Measurements from ENCODE around the gene ZNF638.
"Not testable (repeated sequence)": the region's sequence is repeated elsewhere in the genome, so short reads cannot be mapped to it uniquely, and the experiment has no call there.

The ZNF638 gene

GRCh38 chr2:71388214-71388613 lies 56.6 kb downstream of the ZNF638 start:
- DNase-seq: no peak
- H3K27me3 ChIP-seq (replicated peaks; ENCODE audit: control insufficient read depth, insufficient read depth, low read length, poor library complexity, severe bottlenecking): no peaks in the 10 kb centered on the region

GRCh38 chr2:71389384-71390072 lies 57.9 kb downstream of the ZNF638 start:
- DNase-seq: no peak
- Histone ChIP-seq H3K9me3 (ENCODE audit: control insufficient read depth, low read length) (no peaks in the 10 kb centered on the region), H3K27me3 (replicated peaks; ENCODE audit: control insufficient read depth, insufficient read depth, low read length, poor library complexity, severe bottlenecking) (no peaks in the 10 kb centered on the region), H3K36me3 (ENCODE audit: control insufficient read depth, insufficient read depth, low read length) (peaks cover 51% of the 10 kb centered on the region), H3K4me3 (ENCODE audit: insufficient read depth, low read depth, low read length, poor library complexity, severe bottlenecking) (no peak overlapping the region), H3K27ac (ENCODE audit: insufficient read depth, low read length, poor library complexity, severe bottlenecking) (no peak overlapping the region), H3K4me1 (ENCODE audit: control insufficient read depth, insufficient read depth, low read length, poor library complexity, severe bottlenecking) (no peaks in the 10 kb centered on the region)

More at GRCh38 chr2:71388214-71388613, 56.6 kb downstream of the ZNF638 start:
- H3K27ac ChIP-seq (ENCODE audit: insufficient read depth, low read length, poor library complexity, severe bottlenecking): no peak overlapping the region
- H3K9me3 ChIP-seq (ENCODE audit: control insufficient read depth, low read length): no peaks in the 10 kb centered on the region
- H3K4me1 ChIP-seq (ENCODE audit: control insufficient read depth, insufficient read depth, low read length, poor library complexity, severe bottlenecking): no peaks in the 10 kb centered on the region
- H3K36me3 ChIP-seq (ENCODE audit: control insufficient read depth, insufficient read depth, low read length): peaks cover 45% of the 10 kb centered on the region
- H3K4me3 ChIP-seq (ENCODE audit: insufficient read depth, low read depth, low read length, poor library complexity, severe bottlenecking): no peak overlapping the region

- Histone ChIP-seq H3K27me3 (replicated peaks; ENCODE audit: control insufficient read depth, insufficient read depth, low read length, poor library complexity, severe bottlenecking) (no peaks in the 10 kb centered on the region), H3K4me1 (ENCODE audit: control insufficient read depth, insufficient read depth, low read length, poor library complexity, severe bottlenecking) (no peaks in the 10 kb centered on the region), H3K36me3 (ENCODE audit: control insufficient read depth, insufficient read depth, low read length) (peaks cover 54% of the 10 kb centered on the region), H3K9me3 (ENCODE audit: control insufficient read depth, low read length) (no peaks in the 10 kb centered on the region), H3K4me3 (ENCODE audit: insufficient read depth, low read depth, low read length, poor library complexity, severe bottlenecking) (no peak overlapping the region), H3K27ac (ENCODE audit: insufficient read depth, low read length, poor library complexity, severe bottlenecking) (no peak overlapping the region)
- no peak for DNase-seq
These were observed 61.6 kb downstream of the ZNF638 start for GRCh38 chr2:71393216-71393615.

- no peak for DNase-seq
- Histone ChIP-seq H3K4me1 (ENCODE audit: control insufficient read depth, insufficient read depth, low read length, poor library complexity, severe bottlenecking) (no peaks in the 10 kb centered on the region), H3K9me3 (ENCODE audit: control insufficient read depth, low read length) (no peaks in the 10 kb centered on the region), H3K27me3 (replicated peaks; ENCODE audit: control insufficient read depth, insufficient read depth, low read length, poor library complexity, severe bottlenecking) (no peaks in the 10 kb centered on the region), H3K27ac (ENCODE audit: insufficient read depth, low read length, poor library complexity, severe bottlenecking) (no peak overlapping the region), H3K36me3 (ENCODE audit: control insufficient read depth, insufficient read depth, low read length) (peaks cover 50% of the 10 kb centered on the region), H3K4me3 (ENCODE audit: insufficient read depth, low read depth, low read length, poor library complexity, severe bottlenecking) (no peak overlapping the region)
These were observed 63.9 kb downstream of the ZNF638 start for GRCh38 chr2:71395471-71395870.

- Histone ChIP-seq H3K4me3 (ENCODE audit: insufficient read depth, low read depth, low read length, poor library complexity, severe bottlenecking) (no peak overlapping the region), H3K9me3 (ENCODE audit: control insufficient read depth, low read length) (no peaks in the 10 kb centered on the region), H3K27ac (ENCODE audit: insufficient read depth, low read length, poor library complexity, severe bottlenecking) (no peak overlapping the region), H3K27me3 (replicated peaks; ENCODE audit: control insufficient read depth, insufficient read depth, low read length, poor library complexity, severe bottlenecking) (no peaks in the 10 kb centered on the region), H3K36me3 (ENCODE audit: control insufficient read depth, insufficient read depth, low read length) (peaks cover 45% of the 10 kb centered on the region), H3K4me1 (ENCODE audit: control insufficient read depth, insufficient read depth, low read length, poor library complexity, severe bottlenecking) (no peaks in the 10 kb centered on the region)
- no peak for DNase-seq
These were observed 70.8 kb downstream of the ZNF638 start for GRCh38 chr2:71402427-71402826.

GRCh38 chr2:71409611-71410010 lies 78.0 kb downstream of the ZNF638 start:
- Histone ChIP-seq H3K27ac (ENCODE audit: insufficient read depth, low read length, poor library complexity, severe bottlenecking) (no peak overlapping the region), H3K9me3 (ENCODE audit: control insufficient read depth, low read length) (no peaks in the 10 kb centered on the region), H3K4me3 (ENCODE audit: insufficient read depth, low read depth, low read length, poor library complexity, severe bottlenecking) (no peak overlapping the region), H3K27me3 (replicated peaks; ENCODE audit: control insufficient read depth, insufficient read depth, low read length, poor library complexity, severe bottlenecking) (no peaks in the 10 kb centered on the region), H3K4me1 (ENCODE audit: control insufficient read depth, insufficient read depth, low read length, poor library complexity, severe bottlenecking) (no peaks in the 10 kb centered on the region), H3K36me3 (ENCODE audit: control insufficient read depth, insufficient read depth, low read length) (peaks cover 31% of the 10 kb centered on the region)
- DNase-seq: no peak

GRCh38 chr2:71410696-71411095 lies 79.1 kb downstream of the ZNF638 start:
- Histone ChIP-seq H3K27me3 (replicated peaks; ENCODE audit: control insufficient read depth, insufficient read depth, low read length, poor library complexity, severe bottlenecking) (no peaks in the 10 kb centered on the region), H3K4me1 (ENCODE audit: control insufficient read depth, insufficient read depth, low read length, poor library complexity, severe bottlenecking) (no peaks in the 10 kb centered on the region), H3K36me3 (ENCODE audit: control insufficient read depth, insufficient read depth, low read length) (peaks cover 22% of the 10 kb centered on the region), H3K9me3 (ENCODE audit: control insufficient read depth, low read length) (no peaks in the 10 kb centered on the region), H3K27ac (ENCODE audit: insufficient read depth, low read length, poor library complexity, severe bottlenecking) (no peak overlapping the region), H3K4me3 (ENCODE audit: insufficient read depth, low read depth, low read length, poor library complexity, severe bottlenecking) (no peak overlapping the region)
- DNase-seq: no peak

- H3K36me3 ChIP-seq (ENCODE audit: control insufficient read depth, insufficient read depth, low read length); H3K9me3 ChIP-seq (ENCODE audit: control insufficient read depth, low read length); H3K4me3 ChIP-seq (ENCODE audit: insufficient read depth, low read depth, low read length, poor library complexity, severe bottlenecking); H3K4me1 ChIP-seq (ENCODE audit: control insufficient read depth, insufficient read depth, low read length, poor library complexity, severe bottlenecking); H3K27me3 ChIP-seq (replicated peaks; ENCODE audit: control insufficient read depth, insufficient read depth, low read length, poor library complexity, severe bottlenecking): not testable (repeated sequence)
- peak in 2 of 3 donors; percentile 1 to 9 for DNase-seq
- H3K27ac ChIP-seq (ENCODE audit: insufficient read depth, low read length, poor library complexity, severe bottlenecking): peak overlapping the region; percentile 54
These were observed 85.3 kb downstream of the ZNF638 start for GRCh38 chr2:71416866-71417265.

- peaks cover 3% of the 10 kb centered on the region for H3K36me3 ChIP-seq (ENCODE audit: control insufficient read depth, insufficient read depth, low read length)
- peak overlapping the region; percentile 54 for H3K27ac ChIP-seq (ENCODE audit: insufficient read depth, low read length, poor library complexity, severe bottlenecking)
- no peaks in the 10 kb centered on the region for H3K27me3 ChIP-seq (replicated peaks; ENCODE audit: control insufficient read depth, insufficient read depth, low read length, poor library complexity, severe bottlenecking)
- DNase-seq: no peak
- no peaks in the 10 kb centered on the region for H3K4me1 ChIP-seq (ENCODE audit: control insufficient read depth, insufficient read depth, low read length, poor library complexity, severe bottlenecking)
- no peaks in the 10 kb centered on the region for H3K9me3 ChIP-seq (ENCODE audit: control insufficient read depth, low read length)
- peak overlapping the region; percentile 5 for H3K4me3 ChIP-seq (ENCODE audit: insufficient read depth, low read depth, low read length, poor library complexity, severe bottlenecking)
These were observed 86.0 kb downstream of the ZNF638 start for GRCh38 chr2:71417300-71418202.

- DNase-seq: no peak
- Histone ChIP-seq H3K4me1 (ENCODE audit: control insufficient read depth, insufficient read depth, low read length, poor library complexity, severe bottlenecking) (no peaks in the 10 kb centered on the region), H3K4me3 (ENCODE audit: insufficient read depth, low read depth, low read length, poor library complexity, severe bottlenecking) (no peak overlapping the region), H3K36me3 (ENCODE audit: control insufficient read depth, insufficient read depth, low read length) (peaks cover 17% of the 10 kb centered on the region), H3K27ac (ENCODE audit: insufficient read depth, low read length, poor library complexity, severe bottlenecking) (no peak overlapping the region), H3K9me3 (ENCODE audit: control insufficient read depth, low read length) (no peaks in the 10 kb centered on the region), H3K27me3 (replicated peaks; ENCODE audit: control insufficient read depth, insufficient read depth, low read length, poor library complexity, severe bottlenecking) (no peaks in the 10 kb centered on the region)
These were observed 87.6 kb downstream of the ZNF638 start for GRCh38 chr2:71419145-71419544.

All from effector memory CD4-positive, alpha-beta T cell (primary cell).